Measurements from ENCODE around the gene ECPAS. TPM values are rescaled to one million over a fixed set of nuclear protein-coding genes. Genes with fewer than 3 reads are reported as not detected.
A peak's percentile ranks its signal among the peaks of the same experiment; 100 is the strongest.
"Not testable (repeated sequence)": the region's sequence is repeated elsewhere in the genome, so short reads cannot be mapped to it uniquely, and the experiment has no call there.

The ECPAS gene
- 10 to 100 TPM; 57.5 to 95.7 TPM for total RNA-seq

GRCh38 chr9:111483858-111484571 is at the start of gene ECPAS:
Gene ECPAS, minus strand, starts transcription at chr9:111484383. Its CDS starts 11,465 bp downstream, at chr9:111472918.
- H3K36me3 Mint-ChIP-seq = peaks cover 11 to 13% of the 10 kb centered on the region in 2 donors
- no peaks in the 10 kb centered on the region for H3K9me3 Mint-ChIP-seq
- DNase-seq (ENCODE audit: low spot score in 2 of 2) = peak; percentile 72 to 87
- peak within 1 kb of the TSS; percentile 87 to 91 for H3K27ac Mint-ChIP-seq
- ATAC-seq = peak; percentile 79 to 81

GRCh38 chr9:111533099-111533790 is 49.1 kb upstream of the ECPAS start:
- Mint-ChIP-seq H3K36me3 (peaks cover 50 to 67% of the 10 kb centered on the region in 2 donors), H3K27ac (no peak overlapping the region)

GRCh38 chr9:111531716-111532115 is 47.5 kb upstream of the ECPAS start:
- ATAC-seq (no peak), DNase-seq (ENCODE audit: low spot score in 2 of 2) (no peak)
- Mint-ChIP-seq H3K36me3 (peaks cover 51 to 63% of the 10 kb centered on the region in 2 donors), H3K27ac (no peak overlapping the region), H3K9me3 (peaks cover 21 to 26% of the 10 kb centered on the region in 2 donors)

More at GRCh38 chr9:111533099-111533790, 49.1 kb upstream of the ECPAS start:
- no peak for ATAC-seq
- H3K9me3 Mint-ChIP-seq = peaks cover 21 to 29% of the 10 kb centered on the region in 2 donors
- DNase-seq (ENCODE audit: low spot score in 2 of 2) = no peak

- Mint-ChIP-seq H3K27ac (no peak overlapping the region), H3K9me3 (peaks cover 21 to 24% of the 10 kb centered on the region in 2 donors), H3K36me3 (peaks cover 51 to 65% of the 10 kb centered on the region in 2 donors)
- DNase-seq (ENCODE audit: low spot score in 2 of 2) = no peak
- no peak for ATAC-seq
Observed at GRCh38 chr9:111529787-111530186, 45.6 kb upstream of the ECPAS start.

- H3K36me3 Mint-ChIP-seq = peaks cover 27 to 51% of the 10 kb centered on the region in 2 donors
- peak; percentile 55 for ATAC-seq
- H3K27ac Mint-ChIP-seq = no peak overlapping the region
- H3K9me3 Mint-ChIP-seq = peaks cover 7 to 21% of the 10 kb centered on the region in 2 donors
- no peak for DNase-seq (ENCODE audit: low spot score in 2 of 2)
Observed at GRCh38 chr9:111527347-111527746, 43.2 kb upstream of the ECPAS start.

- peak within 1 kb of the TSS; percentile 75 to 95 for H3K27ac Mint-ChIP-seq
- H3K9me3 Mint-ChIP-seq = peaks cover 3 to 17% of the 10 kb centered on the region in 2 donors
- peaks cover 18 to 40% of the 10 kb centered on the region in 2 donors for H3K36me3 Mint-ChIP-seq
- DNase-seq (ENCODE audit: low spot score in 2 of 2) (peak; percentile 75), ATAC-seq (peak; percentile 71 to 78)
Observed at GRCh38 chr9:111525056-111525977, 41.1 kb upstream of the ECPAS start, which contains the start of gene ZNF483. Gene ZNF483, plus strand, starts transcription at chr9:111525179. Its CDS starts 2,217 bp downstream, at chr9:111527396.

GRCh38 chr9:111524731-111525055 is 40.5 kb upstream of the ECPAS start:
- H3K27ac Mint-ChIP-seq = peak overlapping the region in 1 of 2 donors; percentile 75
- peaks cover 3 to 17% of the 10 kb centered on the region in 2 donors for H3K9me3 Mint-ChIP-seq
- ATAC-seq (no peak), DNase-seq (ENCODE audit: low spot score in 2 of 2) (no peak)
- peaks cover 18 to 34% of the 10 kb centered on the region in 2 donors for H3K36me3 Mint-ChIP-seq

GRCh38 chr9:111516061-111516465 is 31.9 kb upstream of the ECPAS start:
- Mint-ChIP-seq H3K36me3 (no peaks in the 10 kb centered on the region), H3K9me3 (no peaks in the 10 kb centered on the region), H3K27ac (no peak overlapping the region)
- DNase-seq (ENCODE audit: low spot score in 2 of 2) = no peak
- no peak for ATAC-seq

GRCh38 chr9:111514967-111515366 is 30.8 kb upstream of the ECPAS start:
- Mint-ChIP-seq H3K36me3 (peaks cover 0 to 2% of the 10 kb centered on the region in 2 donors), H3K27ac (no peak overlapping the region), H3K9me3 (peaks cover 0 to 3% of the 10 kb centered on the region in 2 donors)
- ATAC-seq = peak in 1 of 2 donors; percentile 53
- DNase-seq (ENCODE audit: low spot score in 2 of 2) = no peak

- H3K36me3 Mint-ChIP-seq; DNase-seq (ENCODE audit: low spot score in 2 of 2); H3K27ac Mint-ChIP-seq; ATAC-seq; H3K9me3 Mint-ChIP-seq: not testable (repeated sequence)
Observed at GRCh38 chr9:111511581-111511980, 27.4 kb upstream of the ECPAS start.

GRCh38 chr9:111502506-111502905 is 18.3 kb upstream of the ECPAS start:
- no peak for DNase-seq (ENCODE audit: low spot score in 2 of 2)
- no peak for ATAC-seq
- Mint-ChIP-seq H3K36me3 (no peaks in the 10 kb centered on the region), H3K27ac (no peak overlapping the region), H3K9me3 (no peaks in the 10 kb centered on the region)

- H3K9me3 Mint-ChIP-seq = no peaks in the 10 kb centered on the region
- ATAC-seq = no peak
- no peak overlapping the region for H3K27ac Mint-ChIP-seq
- no peaks in the 10 kb centered on the region for H3K36me3 Mint-ChIP-seq
- no peak for DNase-seq (ENCODE audit: low spot score in 2 of 2)
Observed at GRCh38 chr9:111501648-111502047, 17.5 kb upstream of the ECPAS start.

GRCh38 chr9:111501005-111501562 is 16.9 kb upstream of the ECPAS start:
- Mint-ChIP-seq H3K9me3 (no peaks in the 10 kb centered on the region), H3K36me3 (no peaks in the 10 kb centered on the region), H3K27ac (no peak overlapping the region)
- DNase-seq (ENCODE audit: low spot score in 2 of 2) (no peak), ATAC-seq (no peak)

GRCh38 chr9:111497196-111497595 is 13.0 kb upstream of the ECPAS start:
- not testable (repeated sequence) for ATAC-seq; H3K27ac Mint-ChIP-seq; H3K9me3 Mint-ChIP-seq; DNase-seq (ENCODE audit: low spot score in 2 of 2); H3K36me3 Mint-ChIP-seq

GRCh38 chr9:111484572-111484894 is 350 bp upstream of the ECPAS start:
- DNase-seq (ENCODE audit: low spot score in 2 of 2) (no peak), ATAC-seq (no peak)
- H3K27ac Mint-ChIP-seq = peak overlapping the region; percentile 61 to 91
- no peaks in the 10 kb centered on the region for H3K9me3 Mint-ChIP-seq
- peaks cover 11 to 12% of the 10 kb centered on the region in 2 donors for H3K36me3 Mint-ChIP-seq

- H3K36me3 Mint-ChIP-seq = peaks cover 11 to 19% of the 10 kb centered on the region in 2 donors
- H3K27ac Mint-ChIP-seq = no peak overlapping the region
- no peaks in the 10 kb centered on the region for H3K9me3 Mint-ChIP-seq
- DNase-seq (ENCODE audit: low spot score in 2 of 2) (no peak), ATAC-seq (peak; percentile 37 to 49)
Observed at GRCh38 chr9:111483439-111483857, 735 bp downstream of the ECPAS start.

Data from activated naive CD4-positive, alpha-beta T cell treated with anti-CD3 and anti-CD28 coated beads, Interleukin-2, amount 50 U/mL, for 72 hours (primary cell).